Kidney (tissue), 14 donors: ENCODE measurements around the gene QRFP. TPM values are rescaled to one million over a fixed set of nuclear protein-coding genes. Genes with fewer than 3 reads are reported as not detected.
"Not testable (repeated sequence)": the region's sequence is repeated elsewhere in the genome, so short reads cannot be mapped to it uniquely, and the experiment has no call there.

Experiments used
- DNase-seq, 5 donors: peaks; one replicate each; pipeline ENCODE4 v3.0.0-alpha.2; 2013 to 2020
- FAIRE-seq: peaks from 2 replicates; lab custom pipeline; 2012; peaks lifted over from hg19 to GRCh38; lab: Jason Lieb, UNC
- H3K27ac ChIP-seq, 2 donors: one replicate each; pipeline ENCODE4 v1.7.0; 2013; ENCODE audit warnings: low read depth in 2 of 2, low read length in 2 of 2, inconsistent platforms in 1 of 2
- H3K27me3 ChIP-seq: one replicate; pipeline ENCODE4 v1.7.1; 2013; ENCODE audit warnings: low read length, inconsistent platforms; ENCODE audit not compliant: control insufficient read depth, insufficient read depth
- H3K36me3 ChIP-seq, 3 donors: one replicate each; pipeline versions ENCODE4 v1.7.0 to v1.7.1; 2013; ENCODE audit warnings: low read length in 3 of 3, control low read depth in 1 of 3, inconsistent platforms in 1 of 3; ENCODE audit not compliant: insufficient read depth in 3 of 3, control insufficient read depth in 2 of 3
- H3K4me1 ChIP-seq, 3 donors: one replicate each; pipeline versions ENCODE4 v1.7.0 to v1.7.1; 2013; ENCODE audit warnings: low read length in 3 of 3, inconsistent platforms in 1 of 3, low read depth in 1 of 3; ENCODE audit not compliant: control insufficient read depth in 2 of 3, insufficient read depth in 2 of 3
- H3K4me3 ChIP-seq, 3 donors: one replicate each; pipeline versions ENCODE4 v1.7.0 to v1.8.1; 2013; ENCODE audit warnings: low read length in 3 of 3, control low read depth in 1 of 3, inconsistent platforms in 1 of 3
- H3K9ac ChIP-seq, 3 donors: one replicate each; pipeline versions ENCODE4 v1.7.0 to v1.7.1; 2013; ENCODE audit warnings: low read length in 3 of 3, control low read depth in 1 of 3, inconsistent platforms in 1 of 3
- H3K9me3 ChIP-seq, 3 donors: one replicate each; pipeline versions ENCODE4 v1.7.0 to v1.7.1; 2013; ENCODE audit warnings: low read length in 3 of 3, control low read depth in 1 of 3, inconsistent platforms in 1 of 3; ENCODE audit not compliant: control insufficient read depth in 2 of 3, insufficient read depth in 1 of 3
- CTCF ChIP-seq: IDR thresholded peaks from 3 replicates; pipeline ENCODE4 v1.5.1; 2012; ENCODE audit warnings: mild to moderate bottlenecking, moderate library complexity, borderline replicate concordance; ENCODE audit not compliant: insufficient read depth; ENCODE audit errors: extremely low read depth
- intact Hi-C: fragments of 100-400 bp; cut with DNase I; formaldehyde crosslinking; loops from one replicate; pipeline ENCODE4 v1.11.1; 2022
- polyA plus RNA-seq: library from polyadenylated mRNA; stranded (reverse); fragments of 350-450 nt; fragmentation: Illumina TruSeq; extraction: RNeasy Lipid Tissue Mini Kit (QIAGEN cat#74804); gene quantifications from one replicate; pipeline ENCODE4 v1.2.3, GENCODE V29; 2014; ENCODE audit warnings: low read depth, low replicate concordance; ENCODE audit not compliant: insufficient read depth
- total RNA-seq: library from RNA; stranded (reverse); fragmentation: NEBNext Ultra II Directional; extraction: Animal tissue kit (Norgen Biotek cat#: 25700); gene quantifications from one replicate; pipeline ENCODE4 v1.2.1, GENCODE V29; 2021
- donor health status: control.
- donor health status: control.
- donor health status: control.
- donor health status: control.
- donor health status: control.
- donor health status: DM: yes; HTN: yes; CAD: no.
- donor health status: Normal renal cell carcinoma (clear cell type).

The QRFP gene
- total and polyA plus RNA-seq, 2 donors from 2014 or later = not detected

GRCh38 chr9:130913599-130914416 is 17.2 kb upstream of the QRFP start:
- no peaks in the 10 kb centered on the region for H3K9me3 ChIP-seq
- DNase-seq (no peak), FAIRE-seq (no peak)
- no peaks in the 10 kb centered on the region for H3K4me1 ChIP-seq
- H3K4me3 ChIP-seq = no peak overlapping the region
- H3K27ac ChIP-seq = no peak overlapping the region
- intact Hi-C loops = no loop called here
- no peaks in the 10 kb centered on the region for H3K27me3 ChIP-seq
- H3K36me3 ChIP-seq = no peaks in the 10 kb centered on the region
- no peak overlapping the region for H3K9ac ChIP-seq
- TF ChIP-seq CTCF = no peak

DNA sequence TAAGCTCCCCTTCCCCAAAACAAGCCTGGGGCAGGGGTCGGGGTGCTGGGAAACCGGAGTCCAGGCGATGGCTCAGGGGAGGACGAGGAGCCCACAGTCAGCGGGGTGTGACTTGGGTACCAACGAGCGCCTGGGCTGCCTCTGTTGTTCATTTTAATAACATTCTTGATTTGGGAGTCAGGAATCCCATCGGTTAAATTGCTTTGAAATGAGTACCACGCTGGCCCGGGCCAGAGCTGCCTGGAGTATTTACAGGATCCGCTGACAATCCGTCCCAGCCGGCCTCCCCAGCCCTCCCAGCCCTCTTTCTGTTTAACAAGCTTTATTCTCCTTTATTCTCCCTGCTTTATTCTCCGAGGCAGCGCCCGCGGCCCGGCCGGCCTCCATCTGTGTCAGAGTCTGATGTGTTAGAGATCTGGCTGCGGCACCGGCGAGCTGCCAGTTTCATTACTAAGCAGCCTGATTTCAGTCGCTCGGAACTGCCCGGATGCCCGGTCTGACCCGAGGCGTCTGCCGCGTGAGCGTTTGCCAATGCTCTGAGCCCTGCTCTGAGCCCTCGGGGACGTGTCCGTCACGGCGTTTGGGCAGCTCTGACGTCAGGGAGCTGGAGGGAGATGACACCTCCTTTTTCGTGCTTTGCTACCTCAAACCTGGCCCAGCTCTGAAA is 16.5 kb upstream of the QRFP start:
- no peak for FAIRE-seq
- no peaks in the 10 kb centered on the region for H3K27me3 ChIP-seq
- H3K9ac ChIP-seq = no peak overlapping the region
- H3K4me3 ChIP-seq = no peak overlapping the region
- intact Hi-C loops = no loop called here
- H3K27ac ChIP-seq = no peak overlapping the region
- peak; percentile 78 to 88 (median 85) for DNase-seq
- no peak for TF ChIP-seq CTCF
- H3K36me3 ChIP-seq = no peaks in the 10 kb centered on the region
- no peaks in the 10 kb centered on the region for H3K9me3 ChIP-seq
- H3K4me1 ChIP-seq = no peaks in the 10 kb centered on the region

GRCh38 chr9:130911254-130912049 is 14.8 kb upstream of the QRFP start:
- TF ChIP-seq CTCF = no peak
- DNase-seq = no peak
- Histone ChIP-seq H3K9ac (no peak overlapping the region), H3K27ac (no peak overlapping the region), H3K36me3 (no peaks in the 10 kb centered on the region), H3K27me3 (no peaks in the 10 kb centered on the region), H3K4me1 (no peaks in the 10 kb centered on the region), H3K9me3 (no peaks in the 10 kb centered on the region), H3K4me3 (no peak overlapping the region)
- intact Hi-C loops = no loop called here
- FAIRE-seq = no peak

GRCh38 chr9:130910670-130911069 is 14.1 kb upstream of the QRFP start:
- intact Hi-C loops, H3K9ac ChIP-seq: not testable (repeated sequence)

GRCh38 chr9:130910041-130910440 is 13.4 kb upstream of the QRFP start:
- H3K9ac ChIP-seq, H3K4me1 ChIP-seq, H3K27me3 ChIP-seq, H3K4me3 ChIP-seq, H3K36me3 ChIP-seq, intact Hi-C loops, H3K27ac ChIP-seq, H3K9me3 ChIP-seq, DNase-seq, FAIRE-seq: not testable (repeated sequence)

More at GRCh38 chr9:130910670-130911069, 14.1 kb upstream of the QRFP start:
- H3K27me3 ChIP-seq, H3K4me1 ChIP-seq, H3K4me3 ChIP-seq, H3K27ac ChIP-seq, FAIRE-seq, H3K36me3 ChIP-seq, DNase-seq, H3K9me3 ChIP-seq: not testable (repeated sequence)
